HG03095 (cell line): Measurements from ENCODE around the gene CCL8.

Experiments
- ATAC-seq: cut with Tn5 transposase; IDR thresholded peaks from one replicate; pipeline ENCODE4 v1.9.1; 2021; ENCODE audit warnings: moderate library complexity; ENCODE audit not compliant: unreplicated experiment

Gene CCL8

GRCh38 chr17:34366529-34367107 is 47.4 kb downstream of the CCL8 start:
- no peak for ATAC-seq

- no peak for ATAC-seq
These were observed 48.4 kb downstream of the CCL8 start for GRCh38 chr17:34367486-34368195.

GRCh38 chr17:34368196-34368945 is 49.1 kb downstream of the CCL8 start:
- no peak for ATAC-seq

- ATAC-seq = no peak
These were observed 49.8 kb downstream of the CCL8 start for GRCh38 chr17:34368946-34369500.

- ATAC-seq = no peak
These were observed 50.3 kb downstream of the CCL8 start for GRCh38 chr17:34369571-34369970.

- no peak for ATAC-seq
These were observed 51.3 kb downstream of the CCL8 start for GRCh38 chr17:34370376-34370996.

- ATAC-seq = no peak
These were observed 51.8 kb downstream of the CCL8 start for GRCh38 chr17:34370997-34371395.
